ENCODE data around the gene NUCB2. TPM values are rescaled to one million over a fixed set of nuclear protein-coding genes. Genes with fewer than 3 reads are reported as not detected.

NUCB2 gene
- total and polyA plus RNA-seq, 10 of the 15 experiments (the other 5 are each of a cell fraction or from before 2014, with no cell fraction given): 16.0 to 74.1 (median 52.1) TPM

GRCh38 chr11:17351510-17352176 is 75.1 kb downstream of the NUCB2 start, which contains the start of gene NCR3LG1 (continued):
- TF ChIP-seq JUNB (IDR thresholded peaks at IDR 0.05): no peak
- no peak for TF ChIP-seq BMI1 (IDR thresholded peaks at IDR 0.05; ENCODE audit: borderline replicate concordance)
- peak; percentile 15; the same call in 1 of the 2 replicates for TF ChIP-seq RUNX3 (IDR thresholded peaks at IDR 0.05; ENCODE audit: low read length)

GRCh38 chr11:17352950-17353820 is 76.6 kb downstream of the NUCB2 start:
- ChIA-PET SMC1A (ENCODE audit: uncharacterized antibody, unreplicated experiment) (interaction anchor here (1.2 to 2.2 kb wide), 5 partner anchors 8 to 130 kb away, joined by 3 to 15 read pairs (median 3); no protein-coding TSS in a partner anchor), RAD21 (ENCODE audit: unreplicated experiment) (interaction anchor here (1.2 kb wide), 3 partner anchors 72 to 175 kb away, joined by 3 to 4 read pairs (median 3); no protein-coding TSS in a partner anchor), CTCF (interaction anchor here (0.6 to 2.8 kb wide), 8 partner anchors 8 to 143 kb away, joined by 3 to 14 read pairs (median 4); no protein-coding TSS in a partner anchor), POLR2A (no interaction called here)
- Histone ChIP-seq H3K36me3 (ENCODE audit: control insufficient read depth in 2 of 2, insufficient read depth in 2 of 2, low read length in 1 of 2) (no peaks in the 10 kb centered on the region), H3K4me2 (ENCODE audit: control insufficient read depth, insufficient read depth) (peak overlapping the region; percentile 98), H4K20me1 (ENCODE audit: control insufficient read depth, insufficient read depth) (no peaks in the 10 kb centered on the region), H3K27ac (ENCODE audit: control insufficient read depth, insufficient read depth) (no peak overlapping the region), H2AFZ (ENCODE audit: control insufficient read depth, low read depth, low read length) (peak overlapping the region; percentile 61), H3K9me3 (replicated peaks; ENCODE audit: control insufficient read depth, insufficient read depth, low read length) (no peaks in the 10 kb centered on the region; the same call in 2 of the 3 replicates), H3K27me3 (replicated peaks in 1 of 2; ENCODE audit: control insufficient read depth in 2 of 2, insufficient read depth in 2 of 2, low read length in 1 of 2) (peaks cover 8 to 11% of the 10 kb centered on the region in 2 experiments; a peak in 3 of 4 replicates), H3K4me3 (peak overlapping the region; percentile 68), H3K4me1 (ENCODE audit: control insufficient read depth, insufficient read depth, low read length) (peaks cover 12% of the 10 kb centered on the region), H3K9ac (ENCODE audit: control insufficient read depth, insufficient read depth, low read length) (0 out of 2 replicates have a peak overlapping the region, but pooled peaks have one; percentile 11), H3K79me2 (ENCODE audit: control insufficient read depth, insufficient read depth, low read length) (no peaks in the 10 kb centered on the region)
- ATAC-seq (peak; percentile 71), FAIRE-seq (peak; percentile 59), DNase-seq (ENCODE audit: low read depth, low spot score) (peak; percentile 8)
- BruUV-seq (replicated peaks): no TSS peak
- in situ Hi-C loops (cut with MboI): no loop called here
- WGBS (ENCODE audit: insufficient coverage, insufficient replicate concordance, low lambda C conversion rate, missing lambda C conversion rate): 2% methylated on average over 68 of the region's 69 CpGs
- intact Hi-C loops (cut with micrococcal nuclease; ENCODE audit: unreplicated experiment): no loop called here
- TF ChIP-seq EZH2 (IDR thresholded peaks at IDR 0.05; ENCODE audit: borderline replicate concordance, control insufficient read depth, low read depth, low read length): 0 out of 2 replicates have a peak, but pooled peaks have one; percentile 35
- peak; percentile 37; the same call in 1 of the 2 replicates for TF ChIP-seq EED (IDR thresholded peaks at IDR 0.05; ENCODE audit: low read depth)
- TF ChIP-seq, protein P1, sequence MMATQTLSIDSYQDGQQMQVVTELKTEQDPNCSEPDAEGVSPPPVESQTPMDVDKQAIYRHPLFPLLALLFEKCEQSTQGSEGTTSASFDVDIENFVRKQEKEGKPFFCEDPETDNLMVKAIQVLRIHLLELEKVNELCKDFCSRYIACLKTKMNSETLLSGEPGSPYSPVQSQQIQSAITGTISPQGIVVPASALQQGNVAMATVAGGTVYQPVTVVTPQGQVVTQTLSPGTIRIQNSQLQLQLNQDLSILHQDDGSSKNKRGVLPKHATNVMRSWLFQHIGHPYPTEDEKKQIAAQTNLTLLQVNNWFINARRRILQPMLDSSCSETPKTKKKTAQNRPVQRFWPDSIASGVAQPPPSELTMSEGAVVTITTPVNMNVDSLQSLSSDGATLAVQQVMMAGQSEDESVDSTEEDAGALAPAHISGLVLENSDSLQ (IDR thresholded peaks at IDR 0.05): no peak
- peak; percentile 77 for TF ChIP-seq RUNX3 (IDR thresholded peaks at IDR 0.05; ENCODE audit: low read length)
- TF ChIP-seq IKZF1 (conservative IDR thresholded peaks at IDR 0.05): peak; percentile 47; the same call in 1 of the 2 replicates
- TF ChIP-seq POLR2AphosphoS2 (IDR thresholded peaks at IDR 0.05; ENCODE audit: low read depth, low read length): no peak
- TF ChIP-seq DPF2 (IDR thresholded peaks at IDR 0.05): 0 out of 2 replicates have a peak, but pooled peaks have one; percentile 57
- TF ChIP-seq PML (IDR thresholded peaks at IDR 0.05; ENCODE audit: low read length): no peak
- TF ChIP-seq EGR1 (IDR thresholded peaks at IDR 0.05; ENCODE audit: borderline replicate concordance in 1 of 2, low read depth in 2 of 2, low read length in 2 of 2): peak in 1 of 2 experiments; percentile 36; a peak in 1 of 3 replicates
- TF ChIP-seq GATAD2B (conservative IDR thresholded peaks at IDR 0.05; ENCODE audit: low read depth): 0 out of 2 replicates have a peak, but pooled peaks have one; percentile 35
- TF ChIP-seq, protein P2, sequence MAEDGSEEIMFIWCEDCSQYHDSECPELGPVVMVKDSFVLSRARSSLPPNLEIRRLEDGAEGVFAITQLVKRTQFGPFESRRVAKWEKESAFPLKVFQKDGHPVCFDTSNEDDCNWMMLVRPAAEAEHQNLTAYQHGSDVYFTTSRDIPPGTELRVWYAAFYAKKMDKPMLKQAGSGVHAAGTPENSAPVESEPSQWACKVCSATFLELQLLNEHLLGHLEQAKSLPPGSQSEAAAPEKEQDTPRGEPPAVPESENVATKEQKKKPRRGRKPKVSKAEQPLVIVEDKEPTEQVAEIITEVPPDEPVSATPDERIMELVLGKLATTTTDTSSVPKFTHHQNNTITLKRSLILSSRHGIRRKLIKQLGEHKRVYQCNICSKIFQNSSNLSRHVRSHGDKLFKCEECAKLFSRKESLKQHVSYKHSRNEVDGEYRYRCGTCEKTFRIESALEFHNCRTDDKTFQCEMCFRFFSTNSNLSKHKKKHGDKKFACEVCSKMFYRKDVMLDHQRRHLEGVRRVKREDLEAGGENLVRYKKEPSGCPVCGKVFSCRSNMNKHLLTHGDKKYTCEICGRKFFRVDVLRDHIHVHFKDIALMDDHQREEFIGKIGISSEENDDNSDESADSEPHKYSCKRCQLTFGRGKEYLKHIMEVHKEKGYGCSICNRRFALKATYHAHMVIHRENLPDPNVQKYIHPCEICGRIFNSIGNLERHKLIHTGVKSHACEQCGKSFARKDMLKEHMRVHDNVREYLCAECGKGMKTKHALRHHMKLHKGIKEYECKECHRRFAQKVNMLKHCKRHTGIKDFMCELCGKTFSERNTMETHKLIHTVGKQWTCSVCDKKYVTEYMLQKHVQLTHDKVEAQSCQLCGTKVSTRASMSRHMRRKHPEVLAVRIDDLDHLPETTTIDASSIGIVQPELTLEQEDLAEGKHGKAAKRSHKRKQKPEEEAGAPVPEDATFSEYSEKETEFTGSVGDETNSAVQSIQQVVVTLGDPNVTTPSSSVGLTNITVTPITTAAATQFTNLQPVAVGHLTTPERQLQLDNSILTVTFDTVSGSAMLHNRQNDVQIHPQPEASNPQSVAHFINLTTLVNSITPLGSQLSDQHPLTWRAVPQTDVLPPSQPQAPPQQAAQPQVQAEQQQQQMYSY (CRISPR knock-in tag; IDR thresholded peaks at IDR 0.05): no peak
- TF ChIP-seq SUZ12 (IDR thresholded peaks at IDR 0.05; ENCODE audit: unreplicated experiment): peak; percentile 42
- TF ChIP-seq BACH1 (IDR thresholded peaks at IDR 0.05; ENCODE audit: borderline replicate concordance): no peak

Measured in GM12878 (cell line).